B cell (primary cell): Measurements from ENCODE around the gene GALM. TPM values are rescaled to one million over a fixed set of nuclear protein-coding genes. Genes with fewer than 3 reads are reported as not detected.

Experiments
- ATAC-seq: fragments of 200-7000 bp; cut with Tn5 transposase; one replicate; pipeline ENCODE4 v1.10.0; 2021; ENCODE audit warnings: low read depth, mild to moderate bottlenecking, moderate number of reproducible peaks, moderate library complexity
- CTCF ChIA-PET: fragments of 350-600 bp; sonication (Branson Sonifier 250); formaldehyde crosslinking; loops from one replicate; lab custom pipeline; 2021; ENCODE audit warnings: antibody characterized with exemption, inconsistent platforms; lab: Charles Lee
- POLR2A ChIA-PET: fragments of 350-600 bp; sonication (Branson Sonifier 250); formaldehyde crosslinking; loops from one replicate; lab custom pipeline; 2021; ENCODE audit warnings: antibody characterized with exemption; lab: Charles Lee
- DNase-seq: peaks from one replicate; pipeline ENCODE4 v3.0.0; 2013
- H2AFZ ChIP-seq: 2 replicates; pipeline ENCODE4 v1.6.1; 2012; ENCODE audit warnings: mild to moderate bottlenecking, low read depth, low read length; ENCODE audit not compliant: insufficient read depth, poor library complexity, severe bottlenecking
- H3K27ac ChIP-seq, 2 donors: 1 replicate in 1 of 2; 2 replicates in 1 of 2; pipeline ENCODE4 v1.5.1; 2012 to 2013; ENCODE audit warnings: low read length in 2 of 2, mild to moderate bottlenecking in 2 of 2, moderate library complexity in 1 of 2
- H3K27me3 ChIP-seq, 4 experiments: fragments of 200-600 bp in 1 of 4; sonication (generic) in 1 of 4; replicated peaks in 1 of 4; 1 replicate in 2 of 4; 2 replicates in 2 of 4; pipeline versions ENCODE4 v1.6.1 to v1.7.0; 2013 to 2016; ENCODE audit warnings: low read length in 3 of 4, mild to moderate bottlenecking in 2 of 4, mixed read lengths in 1 of 4, moderate library complexity in 1 of 4; ENCODE audit not compliant: insufficient read depth in 4 of 4, control insufficient read depth in 3 of 4; ENCODE audit errors: control extremely low read depth in 1 of 4
- H3K36me3 ChIP-seq, 2 experiments: replicated peaks in 1 of 2; 1 replicate in 1 of 2; 2 replicates in 1 of 2; pipeline versions ENCODE4 v1.6.1 to v1.7.1; 2013; ENCODE audit warnings: low read length in 1 of 2; ENCODE audit not compliant: insufficient read depth in 2 of 2, control insufficient read depth in 1 of 2; ENCODE audit errors: control extremely low read depth in 1 of 2, extremely low read depth in 1 of 2
- H3K4me1 ChIP-seq, 2 donors: fragments of 200-600 bp in 1 of 2; sonication (generic) in 1 of 2; 1 replicate in 1 of 2; 2 replicates in 1 of 2; pipeline versions ENCODE4 v1.5.1 to v1.6.1; 2013 to 2017; ENCODE audit warnings: low read length in 2 of 2; ENCODE audit not compliant: control insufficient read depth in 2 of 2, insufficient read depth in 2 of 2
- H3K4me2 ChIP-seq: replicated peaks from 2 replicates; pipeline ENCODE3; 2012; ENCODE audit warnings: mild to moderate bottlenecking, low read depth, low read length; ENCODE audit not compliant: poor library complexity, severe bottlenecking
- H3K4me3 ChIP-seq, 5 experiments: fragments of 200-600 bp in 1 of 5; sonication (generic) in 1 of 5; 1 replicate in 3 of 5; 2 replicates in 2 of 5; pipeline versions ENCODE4 v1.5.1 to v1.7.0; 2011 to 2016; ENCODE audit warnings: low read length in 4 of 5, mild to moderate bottlenecking in 4 of 5, low read depth in 2 of 5, control low read depth in 1 of 5, moderate library complexity in 1 of 5; ENCODE audit not compliant: insufficient read depth in 1 of 5; ENCODE audit errors: control extremely low read depth in 1 of 5, extremely low read depth in 1 of 5
- H3K79me2 ChIP-seq: fragments of 200-600 bp; sonication (generic); one replicate; pipeline ENCODE4 v1.6.0; 2016; ENCODE audit warnings: low read length; ENCODE audit not compliant: control insufficient read depth, insufficient read depth
- H3K9ac ChIP-seq: fragments of 200-600 bp; sonication (generic); 2 replicates; pipeline ENCODE4 v1.6.1; 2017; ENCODE audit warnings: mild to moderate bottlenecking, low read length, moderate library complexity
- H3K9me3 ChIP-seq, 3 donors: one replicate each; pipeline versions ENCODE4 v1.6.1 to v1.7.1; 2013; ENCODE audit warnings: low read length in 2 of 3; ENCODE audit not compliant: control insufficient read depth in 2 of 3, insufficient read depth in 1 of 3; ENCODE audit errors: control extremely low read depth in 1 of 3
- H4K20me1 ChIP-seq: 2 replicates; pipeline ENCODE4 v1.6.0; 2012; ENCODE audit warnings: mild to moderate bottlenecking, low read length; ENCODE audit not compliant: insufficient read depth, control insufficient read depth, poor library complexity, severe bottlenecking
- H3K27ac Mint-ChIP-seq: one replicate; pipeline ENCODE4 v1.8.0; 2021; ENCODE audit warnings: mixed read lengths
- H3K27me3 Mint-ChIP-seq: one replicate; pipeline ENCODE4 v1.8.0; 2021; ENCODE audit warnings: mixed read lengths
- H3K4me1 Mint-ChIP-seq: one replicate; pipeline ENCODE4 v1.8.0; 2021; ENCODE audit warnings: mixed read lengths
- H3K4me3 Mint-ChIP-seq: one replicate; pipeline ENCODE4 v1.8.0; 2021; ENCODE audit warnings: mixed read lengths
- H3K9me3 Mint-ChIP-seq: one replicate; pipeline ENCODE4 v1.8.0; 2022; ENCODE audit warnings: mixed read lengths; ENCODE audit not compliant: insufficient read depth
- EZH2 ChIP-seq: IDR thresholded peaks from 2 replicates; pipeline ENCODE4 v1.6.1; 2012; ENCODE audit warnings: borderline replicate concordance, low read depth, mild to moderate bottlenecking, moderate library complexity, low read length; ENCODE audit not compliant: insufficient read depth, poor library complexity, severe bottlenecking
- WGBS: methylation state at CpG from one replicate; pipeline ENCODE4 v1.1.5; 2013; ENCODE audit warnings: missing lambda C conversion rate; ENCODE audit not compliant: insufficient coverage; 5-methylcytosine and 5-hydroxymethylcytosine counted together
- intact Hi-C: fragments of 100-400 bp; cut with micrococcal nuclease; formaldehyde crosslinking; loops from one replicate; pipeline ENCODE4 v1.10.0; 2022
- polyA plus RNA-seq: library from polyadenylated mRNA; depleted of rRNA; stranded (reverse); fragments of >200 nt; gene quantifications from 2 replicates; pipeline ENCODE4 v1.2.3, GENCODE V29; 2012
- total RNA-seq, 2 donors: library from RNA; stranded (reverse); fragments of 120-200 nt in 1 of 2; gene quantifications; 1 replicate in 1 of 2; 2 replicates in 1 of 2; pipeline versions ENCODE4 v1.2.3 to v1.2.4, GENCODE V29; 2013 to 2022
- TF ChIP-seq, protein P1 (sequence below): fragments of 200-600 bp; IDR thresholded peaks from one replicate; pipeline ENCODE4 v1.8.0; 2022; ENCODE audit warnings: antibody characterized with exemption, mild to moderate bottlenecking

GALM gene
- total and polyA plus RNA-seq, 2 donors (not counting 1 experiment from before 2014, with no cell fraction given): 5.1 to 9.7 TPM

DNA sequence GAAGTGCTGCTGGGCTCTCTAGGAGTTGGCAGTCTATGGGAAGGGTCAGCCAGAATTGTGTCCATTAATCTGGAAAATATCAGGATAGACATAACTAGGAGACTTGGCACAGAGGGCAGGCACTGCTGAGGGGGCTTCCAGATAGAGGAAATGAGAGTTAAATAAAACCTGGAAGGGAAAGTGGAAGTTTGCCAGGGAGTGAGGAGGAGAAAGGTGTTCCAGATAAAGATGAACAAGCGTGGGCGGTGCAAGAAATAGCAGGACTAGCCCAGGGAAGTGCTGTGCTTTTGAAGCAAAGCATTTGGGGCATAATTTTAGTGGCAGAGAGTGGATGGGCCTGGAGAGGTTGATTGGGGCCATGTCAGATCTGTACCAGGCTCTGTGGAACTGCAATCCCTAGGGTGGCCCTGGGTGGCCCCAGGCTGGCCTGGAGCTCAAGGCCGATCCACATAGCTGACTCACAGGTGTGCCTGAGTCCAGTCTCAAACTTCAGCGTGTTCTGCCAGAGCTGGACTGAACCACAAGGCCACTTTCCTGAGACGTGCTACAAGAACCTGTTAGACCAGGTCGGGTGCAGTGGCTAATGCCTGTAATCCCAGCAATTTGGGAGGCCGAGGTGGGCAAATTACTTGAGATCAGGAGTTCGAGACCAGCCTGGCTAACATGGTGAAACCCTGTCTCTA lies 26.9 kb downstream of the GALM start:
- Mint-ChIP-seq H3K27me3 (no peaks in the 10 kb centered on the region), H3K4me3 (no peak overlapping the region), H3K27ac (no peak overlapping the region), H3K4me1 (peaks cover 3% of the 10 kb centered on the region), H3K9me3 (no peaks in the 10 kb centered on the region)
- H3K27ac ChIP-seq: no peak overlapping the region
- no peak overlapping the region for H3K4me2 ChIP-seq
- H3K36me3 ChIP-seq: peaks cover 0 to 13% of the 10 kb centered on the region in 2 experiments
- 96% methylated on average over 6 of the region's 8 CpGs for WGBS
- ATAC-seq (no peak), DNase-seq (no peak)
- no peaks in the 10 kb centered on the region for H3K9me3 ChIP-seq
- intact Hi-C loops: no loop called here
- H3K27me3 ChIP-seq: no peaks in the 10 kb centered on the region
- H3K79me2 ChIP-seq: no peaks in the 10 kb centered on the region
- H3K4me1 ChIP-seq: no peaks in the 10 kb centered on the region
- TF ChIP-seq, protein P1, sequence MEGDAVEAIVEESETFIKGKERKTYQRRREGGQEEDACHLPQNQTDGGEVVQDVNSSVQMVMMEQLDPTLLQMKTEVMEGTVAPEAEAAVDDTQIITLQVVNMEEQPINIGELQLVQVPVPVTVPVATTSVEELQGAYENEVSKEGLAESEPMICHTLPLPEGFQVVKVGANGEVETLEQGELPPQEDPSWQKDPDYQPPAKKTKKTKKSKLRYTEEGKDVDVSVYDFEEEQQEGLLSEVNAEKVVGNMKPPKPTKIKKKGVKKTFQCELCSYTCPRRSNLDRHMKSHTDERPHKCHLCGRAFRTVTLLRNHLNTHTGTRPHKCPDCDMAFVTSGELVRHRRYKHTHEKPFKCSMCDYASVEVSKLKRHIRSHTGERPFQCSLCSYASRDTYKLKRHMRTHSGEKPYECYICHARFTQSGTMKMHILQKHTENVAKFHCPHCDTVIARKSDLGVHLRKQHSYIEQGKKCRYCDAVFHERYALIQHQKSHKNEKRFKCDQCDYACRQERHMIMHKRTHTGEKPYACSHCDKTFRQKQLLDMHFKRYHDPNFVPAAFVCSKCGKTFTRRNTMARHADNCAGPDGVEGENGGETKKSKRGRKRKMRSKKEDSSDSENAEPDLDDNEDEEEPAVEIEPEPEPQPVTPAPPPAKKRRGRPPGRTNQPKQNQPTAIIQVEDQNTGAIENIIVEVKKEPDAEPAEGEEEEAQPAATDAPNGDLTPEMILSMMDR: no peak
- TF ChIP-seq EZH2: no peak
- ChIA-PET POLR2A (no interaction called here), CTCF (no interaction called here)
- H3K9ac ChIP-seq: no peak overlapping the region
- H4K20me1 ChIP-seq: no peaks in the 10 kb centered on the region
- H3K4me3 ChIP-seq: no peak overlapping the region
- no peak overlapping the region for H2AFZ ChIP-seq

DNA sequence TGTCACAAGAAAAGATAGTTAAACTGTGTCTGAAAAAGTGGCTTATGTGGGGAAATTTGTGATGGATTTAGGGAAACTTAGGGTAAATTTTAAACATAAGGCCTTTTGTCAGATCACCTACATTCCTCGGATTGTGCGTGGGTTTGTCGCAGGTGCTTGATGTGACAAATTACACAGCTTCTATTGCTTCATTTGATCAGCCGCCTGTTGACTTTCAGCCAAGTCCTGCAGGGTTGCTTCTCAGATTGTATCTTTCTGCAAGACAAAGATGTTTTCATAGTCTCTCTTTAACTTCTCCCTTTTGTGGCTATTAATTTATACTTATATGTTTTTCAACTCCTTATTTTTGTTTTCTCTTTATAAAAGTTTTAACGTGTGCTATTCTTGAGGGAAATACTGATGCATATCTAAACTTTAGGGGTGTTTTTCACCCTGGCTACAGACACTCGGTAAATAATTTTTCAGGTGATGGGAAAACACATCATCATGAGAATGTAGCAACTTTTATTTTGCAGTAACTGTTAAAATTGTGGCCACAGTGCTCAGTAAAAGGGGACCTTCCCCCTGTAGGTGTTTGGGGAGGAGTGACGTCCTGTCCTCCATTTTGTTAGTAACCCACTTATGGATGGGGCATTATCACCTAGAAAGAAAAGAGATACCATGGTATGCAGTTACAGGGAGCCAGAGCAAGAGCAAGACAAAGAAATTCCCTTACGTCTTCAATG lies 31.4 kb downstream of the GALM start:
- H3K4me3 Mint-ChIP-seq: no peak overlapping the region
- H3K4me1 Mint-ChIP-seq: peaks cover 3% of the 10 kb centered on the region
- no CpG with 5 or more reads among the region's 8 CpGs for WGBS
- no peaks in the 10 kb centered on the region for H3K79me2 ChIP-seq
- no peaks in the 10 kb centered on the region for H3K9me3 ChIP-seq
- H2AFZ ChIP-seq: no peak overlapping the region
- no peaks in the 10 kb centered on the region for H3K4me1 ChIP-seq
- TF ChIP-seq, protein P1: no peak
- TF ChIP-seq EZH2: no peak
- H3K9ac ChIP-seq: no peak overlapping the region
- ChIA-PET CTCF (no interaction called here), POLR2A (no interaction called here)
- no peaks in the 10 kb centered on the region for H3K27me3 Mint-ChIP-seq
- no peak overlapping the region for H3K4me2 ChIP-seq
- no peaks in the 10 kb centered on the region for H3K36me3 ChIP-seq
- no peaks in the 10 kb centered on the region for H3K27me3 ChIP-seq
- H3K27ac ChIP-seq: no peak overlapping the region
- DNase-seq: no peak
- H4K20me1 ChIP-seq: no peaks in the 10 kb centered on the region
- ATAC-seq: no peak
- H3K27ac Mint-ChIP-seq: no peak overlapping the region
- no peak overlapping the region for H3K4me3 ChIP-seq
- intact Hi-C loops: no loop called here
- no peaks in the 10 kb centered on the region for H3K9me3 Mint-ChIP-seq
